GM19240 (cell line): ENCODE data around the gene CELA3B.
"Not testable (repeated sequence)": the region's sequence is repeated elsewhere in the genome, so short reads cannot be mapped to it uniquely, and the experiment has no call there.

ENCODE experiments used
- DNase-seq: peaks from one replicate; pipeline ENCODE4 v3.0.0; 2011; ENCODE audit warnings: low spot score; ENCODE audit not compliant: insufficient read length

CELA3B gene

DNA sequence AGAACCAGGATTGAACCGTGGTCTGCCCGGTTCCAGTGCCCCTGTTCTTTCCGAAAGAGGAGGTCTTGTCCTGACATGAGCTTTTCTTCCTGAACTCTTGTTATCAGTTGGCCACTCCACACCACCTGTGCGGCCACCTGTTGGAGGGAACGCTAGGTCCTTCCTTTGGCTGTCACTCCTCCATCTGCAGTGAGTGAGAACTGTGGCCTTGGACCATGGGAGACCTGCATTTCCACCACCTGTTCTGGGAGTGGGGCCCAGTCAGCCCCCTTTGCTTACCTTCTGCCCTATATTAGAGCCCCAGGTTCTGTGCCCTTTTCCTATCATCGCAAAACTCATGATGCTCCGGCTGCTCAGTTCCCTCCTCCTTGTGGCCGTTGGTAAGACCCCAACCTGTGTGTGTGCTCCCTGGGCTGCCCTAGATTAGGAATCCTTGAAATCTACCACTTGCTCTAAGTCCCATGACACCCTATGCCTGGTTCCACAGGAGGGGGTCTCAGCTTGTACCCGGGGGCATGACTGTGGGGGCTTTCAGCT, at the start of gene CELA3B:
Gene CELA3B (plus strand): TSS at position 320 of the 537 bp plus-strand sequence. CDS start 18 bp downstream, at position 338.
- not testable (repeated sequence) for DNase-seq

DNA sequence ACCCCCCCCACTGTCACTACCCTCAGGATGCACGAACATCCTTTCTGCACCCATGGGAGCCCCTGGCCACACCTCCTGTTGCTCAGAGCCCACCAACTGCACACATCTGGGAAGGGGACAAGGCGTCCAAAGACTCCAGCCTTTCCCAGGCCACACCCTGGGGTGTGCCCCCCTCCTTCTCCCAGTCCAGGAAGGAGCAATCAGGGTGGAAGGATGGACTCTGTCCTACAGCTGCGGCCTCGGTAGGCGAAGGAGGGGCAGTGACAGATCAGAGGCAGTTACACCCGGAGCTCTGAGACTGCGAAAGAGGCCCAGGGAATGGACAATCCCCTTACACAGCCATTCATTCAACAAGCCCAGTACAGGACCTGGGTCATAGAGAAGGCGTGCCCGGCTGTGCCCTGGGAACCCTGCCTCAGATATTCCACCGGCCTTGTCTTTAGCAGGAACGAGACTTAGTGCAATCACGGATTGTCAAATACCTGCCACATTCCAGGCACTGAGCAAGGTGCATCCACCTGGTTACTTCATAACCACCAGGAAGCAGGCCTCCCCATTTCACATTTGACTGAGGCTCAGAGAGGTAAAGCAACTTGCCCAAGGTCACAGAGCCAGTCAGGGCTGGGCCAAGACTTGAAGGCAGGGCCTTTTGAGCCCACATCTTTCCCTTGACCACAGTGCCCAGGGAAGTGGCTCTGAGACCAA, 49.1 kb upstream of the CELA3B start:
- DNase-seq, result no peak

- DNase-seq, result no peak
Observed at GRCh38 chr1:21930080-21930571, 46.7 kb upstream of the CELA3B start.

DNA sequence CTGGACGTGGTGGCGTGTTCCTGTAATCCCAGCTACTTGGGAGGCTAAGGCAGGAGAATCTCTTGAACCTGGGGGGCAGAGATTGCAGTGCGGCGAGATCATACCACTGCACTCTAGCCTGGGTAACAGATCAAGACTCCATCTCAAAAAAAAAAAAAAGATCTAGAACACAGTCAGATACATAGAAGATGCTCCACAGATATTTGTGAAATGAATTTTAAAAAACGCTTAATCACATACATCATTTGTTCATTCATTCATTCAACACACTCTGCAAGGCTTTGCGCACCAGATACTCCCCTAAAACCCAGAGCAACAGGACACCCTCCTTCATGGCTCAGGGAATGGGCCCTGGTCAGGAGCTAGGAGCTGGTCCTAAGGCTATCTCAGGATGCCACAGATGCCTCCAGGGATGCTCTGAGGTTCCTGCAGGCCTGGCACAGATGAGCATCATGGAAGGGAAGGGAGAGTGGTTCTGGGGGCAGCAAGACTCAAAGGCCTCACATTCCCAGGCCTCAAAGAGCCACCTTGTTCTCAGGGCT, 46.1 kb upstream of the CELA3B start:
- no peak for DNase-seq

GRCh38 chr1:21931171-21932093, 45.4 kb upstream of the CELA3B start:
- no peak for DNase-seq

DNA sequence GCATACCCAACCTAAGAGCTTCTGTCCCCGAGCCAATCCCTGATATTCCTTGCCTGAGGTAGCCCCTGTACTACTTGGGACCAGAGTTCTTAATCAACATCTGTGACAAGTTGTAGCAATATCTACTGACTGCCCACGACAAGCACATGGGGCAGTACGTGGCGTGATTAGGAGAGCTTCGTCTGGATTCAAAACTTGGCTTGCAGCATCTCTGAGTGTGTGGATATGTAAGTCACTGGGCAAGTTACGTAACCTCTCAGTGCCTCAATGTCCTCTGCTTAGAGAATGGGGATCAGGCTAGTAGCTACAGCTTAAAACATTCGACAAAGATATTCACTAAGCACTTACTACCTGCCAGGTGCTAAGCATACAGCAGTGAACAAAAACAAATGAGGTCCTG, 44.7 kb upstream of the CELA3B start:
- DNase-seq, result no peak

GRCh38 chr1:21933397-21934248, 43.2 kb upstream of the CELA3B start:
- DNase-seq, result no peak

GRCh38 chr1:21935393-21935804, 41.4 kb upstream of the CELA3B start:
- DNase-seq, result no peak

DNA sequence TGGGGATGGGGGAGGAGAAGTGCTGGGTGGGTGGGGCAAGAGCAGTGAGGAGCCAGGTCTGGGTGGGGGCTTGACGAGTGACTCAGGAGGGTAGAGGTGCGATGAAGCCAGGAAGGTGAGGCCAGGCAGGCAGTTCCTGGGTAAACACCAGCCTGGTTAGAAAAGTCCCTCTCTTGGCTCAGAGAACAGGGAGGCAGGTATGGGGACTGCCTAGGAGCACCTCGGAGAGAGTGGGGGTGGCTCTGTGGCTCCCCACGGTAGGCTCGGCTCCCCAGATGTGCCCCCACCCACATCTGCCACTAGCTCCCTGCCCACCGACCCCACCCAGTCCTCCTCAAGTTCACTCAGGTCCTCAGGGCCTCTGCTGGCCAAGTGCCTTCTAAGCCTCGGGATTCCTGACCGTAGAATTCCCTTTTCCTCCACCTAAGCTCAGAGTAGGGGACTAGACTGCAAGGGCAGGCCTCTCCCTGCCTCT, 40.9 kb upstream of the CELA3B start:
- DNase-seq, result no peak

DNA sequence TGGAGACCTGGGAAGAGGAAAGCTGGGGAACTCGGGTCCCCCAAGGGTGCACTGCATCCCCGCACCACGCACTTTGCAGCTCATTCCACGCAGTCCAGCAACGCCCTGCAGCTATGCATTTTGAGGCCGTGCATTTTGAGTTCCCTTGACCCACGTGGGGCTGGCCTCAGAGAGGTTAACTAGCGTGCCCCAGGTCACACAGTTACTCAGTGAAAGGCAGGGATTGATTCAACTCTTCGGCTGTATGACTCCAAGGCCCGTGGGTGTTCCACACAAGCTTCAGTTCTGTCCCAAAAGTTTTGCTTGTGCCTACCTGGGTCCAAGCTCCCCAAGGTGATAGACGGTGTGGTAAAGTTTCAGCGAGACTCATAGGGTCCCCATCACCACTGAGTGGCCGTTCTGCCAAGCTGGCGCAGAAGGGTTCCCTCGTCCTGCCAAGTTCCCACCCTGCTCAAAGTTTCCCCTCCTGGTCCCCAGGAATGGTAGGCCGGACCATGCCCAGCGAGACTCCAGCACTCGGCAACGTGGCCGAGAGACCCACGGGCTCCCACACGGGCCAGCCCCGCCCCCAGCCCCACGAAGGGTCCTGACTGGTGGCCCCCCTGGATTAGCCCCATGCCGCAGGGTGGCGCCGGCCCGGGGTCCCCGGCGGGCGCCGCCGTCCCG, 40.3 kb upstream of the CELA3B start:
- no peak for DNase-seq

GRCh38 chr1:21937034-21937371, 39.8 kb upstream of the CELA3B start, which contains the start of gene HSPG2:
Gene HSPG2 (minus strand): TSS chr1:21937310. CDS start chr1:21937217, 93 bp downstream.
- DNase-seq, result no peak

GRCh38 chr1:21937372-21938121, 39.3 kb upstream of the CELA3B start:
- DNase-seq, result peak; percentile 55

- DNase-seq, result no peak
Observed at GRCh38 chr1:21938732-21939538, 37.9 kb upstream of the CELA3B start.

- DNase-seq, result no peak
Observed at GRCh38 chr1:21939650-21940374, 37.0 kb upstream of the CELA3B start.

DNA sequence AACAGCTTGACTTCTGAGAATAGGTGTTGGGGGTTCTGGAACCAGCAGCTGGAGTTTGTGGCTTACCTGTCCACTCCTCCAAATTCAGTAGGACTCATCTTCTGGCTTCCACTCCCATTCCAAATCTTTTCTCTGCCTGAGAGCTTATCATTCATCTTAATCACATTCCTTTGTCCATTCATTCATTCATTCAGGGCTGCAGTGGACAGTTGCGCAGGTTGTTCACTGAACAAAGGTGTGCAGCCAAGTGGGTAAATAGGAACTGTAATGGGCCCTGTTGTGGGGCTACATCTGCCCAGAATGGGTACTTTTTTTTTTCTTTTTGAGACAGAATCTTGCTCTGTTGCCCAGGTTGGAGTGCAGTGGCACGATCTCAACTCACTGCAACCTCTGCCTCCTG, 36.3 kb upstream of the CELA3B start:
- DNase-seq, result no peak

- DNase-seq, result no peak
Observed at GRCh38 chr1:21941370-21941769, 35.5 kb upstream of the CELA3B start.

- DNase-seq, result no peak
Observed at GRCh38 chr1:21942464-21942863, 34.4 kb upstream of the CELA3B start.
